Measurements from ENCODE around the gene CFAP161.

Gene CFAP161, protein sequence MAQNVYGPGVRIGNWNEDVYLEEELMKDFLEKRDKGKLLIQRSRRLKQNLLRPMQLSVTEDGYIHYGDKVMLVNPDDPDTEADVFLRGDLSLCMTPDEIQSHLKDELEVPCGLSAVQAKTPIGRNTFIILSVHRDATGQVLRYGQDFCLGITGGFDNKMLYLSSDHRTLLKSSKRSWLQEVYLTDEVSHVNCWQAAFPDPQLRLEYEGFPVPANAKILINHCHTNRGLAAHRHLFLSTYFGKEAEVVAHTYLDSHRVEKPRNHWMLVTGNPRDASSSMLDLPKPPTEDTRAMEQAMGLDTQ
- total RNA-seq = 0.19 to 0.80 (median 0.49) reads per million in 4 experiments

DNA sequence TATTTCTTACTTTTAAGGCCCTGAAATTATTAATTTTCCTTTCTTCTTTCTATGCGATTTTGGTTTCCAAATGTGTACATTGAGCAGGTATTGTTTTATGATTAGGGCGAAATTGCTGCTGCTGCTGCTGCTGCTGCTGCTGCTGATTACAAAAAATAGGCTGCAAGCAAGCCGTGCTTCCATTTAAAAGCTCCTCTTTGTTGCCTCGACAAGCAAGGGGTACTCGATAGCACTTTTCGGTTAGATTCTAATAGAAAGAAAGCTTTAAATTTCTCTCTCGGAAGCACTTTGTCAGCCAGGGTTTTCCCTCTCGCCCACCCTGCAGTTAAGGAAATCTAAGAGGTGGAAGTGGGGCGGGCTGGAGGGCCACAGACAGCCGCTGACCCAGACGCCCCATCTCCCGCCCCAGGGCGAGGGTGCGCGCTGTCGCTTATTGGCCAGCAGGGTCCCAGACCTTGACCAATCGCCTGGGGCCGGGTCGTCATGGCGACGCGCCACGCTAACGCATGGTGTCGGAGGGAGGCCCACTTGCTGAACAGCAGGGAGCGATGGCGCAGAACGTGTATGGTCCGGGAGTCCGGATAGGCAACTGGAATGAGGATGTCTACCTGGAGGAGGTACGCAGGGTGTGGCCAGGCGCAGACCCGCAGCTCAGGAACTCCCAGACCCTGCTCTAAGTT, at the start of gene CFAP161:
TSS of gene CFAP161 (plus strand) at position 489 of the 680 bp plus-strand sequence. CDS start at position 549, 60 bp downstream.
- no peak for DNase-seq

DNA sequence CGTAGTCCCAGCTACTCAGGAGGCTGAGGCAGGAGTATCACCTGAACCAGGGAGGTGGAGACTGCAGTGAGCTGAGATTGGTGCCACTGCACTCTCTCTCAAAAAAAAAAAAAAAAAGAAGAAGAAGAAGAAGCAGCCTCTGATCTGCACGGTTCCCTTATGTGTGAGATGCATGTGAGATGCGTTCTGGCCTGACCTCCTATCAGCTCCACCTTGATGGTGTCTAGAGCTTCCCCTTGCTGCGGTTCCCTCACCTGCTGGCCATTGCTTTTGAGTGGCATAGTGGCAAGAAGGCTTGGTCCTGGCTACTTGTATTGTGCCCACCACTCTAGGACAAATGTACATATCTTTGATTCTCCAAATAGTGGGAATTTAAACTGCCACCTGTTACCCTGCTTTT, 49.4 kb upstream of the CFAP161 start:
- DNase-seq = no peak

DNA sequence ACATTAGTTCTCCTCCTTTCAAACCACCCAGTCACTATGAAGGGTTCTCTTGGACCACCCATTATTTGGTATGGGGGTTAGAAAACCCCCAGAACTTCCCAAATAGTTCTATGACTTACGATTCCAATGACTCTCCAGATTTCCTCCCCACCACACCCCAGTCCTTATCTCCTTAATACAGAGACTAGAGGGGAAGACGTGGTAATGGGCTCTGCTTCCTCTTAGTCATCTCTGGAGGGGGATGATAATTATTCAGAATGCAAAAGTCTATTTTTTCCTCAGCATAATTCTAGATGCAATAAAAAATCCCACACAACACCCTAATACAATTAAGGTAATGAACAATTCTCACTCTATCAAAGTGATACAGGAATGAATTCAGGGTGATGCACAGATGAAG, 48.9 kb upstream of the CFAP161 start:
- no peak for DNase-seq

DNA sequence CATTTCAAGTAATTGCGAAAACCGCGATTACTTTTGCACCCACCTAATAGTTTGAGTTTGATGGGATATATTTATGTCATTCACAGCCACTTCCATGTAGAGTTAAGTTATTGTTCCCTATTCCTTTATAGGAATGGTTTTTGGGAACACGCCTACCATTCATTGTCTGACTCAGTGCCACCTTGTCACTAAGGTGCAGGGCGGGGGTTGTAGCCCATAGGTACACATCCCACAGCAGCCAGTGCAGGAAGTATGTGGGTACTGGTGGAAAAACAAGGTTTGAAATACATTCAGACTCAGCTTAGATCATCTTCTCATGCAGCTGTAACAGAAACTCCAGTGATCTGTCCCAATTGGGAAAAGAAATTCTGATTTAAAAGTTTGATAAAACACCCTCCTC, 48.2 kb upstream of the CFAP161 start:
- DNase-seq = no peak

DNA sequence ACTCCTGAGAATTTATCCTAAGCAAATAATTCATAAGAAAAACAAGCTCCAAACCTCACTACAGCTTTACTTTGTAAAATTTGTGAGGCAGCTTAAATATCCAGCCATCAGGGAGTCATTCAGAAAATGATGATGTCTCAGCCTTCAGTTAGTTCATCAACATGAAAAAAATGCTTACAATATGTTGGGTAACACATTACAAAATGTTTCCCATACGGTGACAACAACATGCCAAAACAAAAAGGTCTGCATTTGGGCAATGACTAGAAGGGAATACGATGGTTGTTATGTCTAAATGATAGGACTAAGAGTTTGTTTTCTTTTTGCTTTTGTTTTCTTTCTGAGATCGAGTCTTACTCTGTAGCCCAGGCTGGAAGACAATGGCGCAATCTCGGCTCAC, 47.0 kb upstream of the CFAP161 start:
- DNase-seq = no peak

DNA sequence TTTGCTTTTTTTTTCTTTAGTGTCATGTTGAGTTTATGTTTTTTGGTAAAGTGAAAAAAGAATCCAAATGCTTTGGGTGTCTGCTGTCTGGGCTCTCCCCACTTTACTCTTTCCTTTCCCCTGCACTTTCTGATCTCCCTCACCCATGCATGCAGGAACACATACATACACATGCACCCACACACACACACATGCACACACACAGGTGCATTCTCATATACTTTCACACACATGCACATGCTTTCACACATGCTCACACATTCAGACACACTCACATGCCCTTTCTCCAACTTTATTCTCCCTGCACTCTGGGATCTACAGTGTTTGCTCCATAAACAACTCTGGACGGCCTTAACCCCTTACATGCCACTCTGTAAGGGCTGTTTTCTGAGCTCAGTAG, 46.4 kb upstream of the CFAP161 start:
- DNase-seq = no peak

DNA sequence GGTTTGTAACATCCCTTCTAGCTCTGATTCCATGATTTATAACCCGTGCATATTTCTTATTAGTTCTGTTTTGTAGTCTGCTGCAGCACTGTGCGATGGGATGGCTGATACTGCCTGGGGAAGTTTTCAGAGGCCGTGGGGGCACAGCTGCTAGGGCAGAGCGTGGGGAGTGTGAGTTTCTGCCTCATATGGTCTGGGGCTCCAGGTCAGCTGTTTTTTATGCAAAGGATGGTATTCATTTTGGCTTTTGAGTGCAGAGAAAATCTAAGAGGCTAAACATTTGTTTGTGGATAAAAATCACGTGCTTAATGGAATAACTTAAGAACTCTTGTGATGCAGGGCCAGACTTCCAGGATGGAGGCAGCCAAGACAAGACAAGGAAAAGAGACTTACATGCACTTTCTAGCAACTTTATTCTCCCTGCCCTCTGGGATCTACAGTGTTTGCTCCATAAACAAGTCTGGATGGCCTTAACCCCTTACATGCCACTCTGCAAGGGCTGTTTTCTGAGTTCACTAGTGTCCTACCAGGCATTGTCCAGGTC, 45.5 kb upstream of the CFAP161 start:
- no peak for DNase-seq

DNA sequence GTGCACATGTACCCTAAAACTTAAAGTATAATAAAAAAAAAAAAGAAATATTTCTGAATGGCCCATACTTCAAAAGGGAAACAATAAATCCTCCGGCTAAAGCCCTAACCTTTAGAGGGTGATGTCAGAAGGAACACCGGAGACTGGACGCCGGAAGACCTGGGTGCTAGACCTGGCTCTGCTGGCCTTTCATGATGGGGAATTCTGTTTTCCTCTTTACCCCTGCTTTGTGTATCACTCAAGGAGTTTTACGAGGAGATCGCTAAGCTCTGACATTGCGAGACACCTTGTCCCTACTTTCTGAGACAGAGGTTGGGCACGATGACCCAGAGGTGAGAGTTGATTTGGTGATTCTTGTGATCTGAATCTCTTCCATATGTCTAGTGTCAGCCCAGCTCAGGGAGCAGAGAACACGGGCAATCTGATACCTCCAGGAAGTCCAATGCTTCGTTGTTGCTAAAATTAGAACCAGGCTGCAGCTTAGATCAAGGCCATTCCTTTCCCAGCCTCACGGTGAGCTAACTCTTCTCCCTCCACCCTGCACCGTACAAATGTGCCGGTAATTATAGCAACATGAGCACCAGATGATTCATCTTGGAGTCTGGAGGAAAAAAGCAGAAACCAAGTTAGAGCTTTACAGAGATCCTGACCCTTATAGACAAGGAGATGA, 42.0 kb upstream of the CFAP161 start:
- DNase-seq = no peak

DNA sequence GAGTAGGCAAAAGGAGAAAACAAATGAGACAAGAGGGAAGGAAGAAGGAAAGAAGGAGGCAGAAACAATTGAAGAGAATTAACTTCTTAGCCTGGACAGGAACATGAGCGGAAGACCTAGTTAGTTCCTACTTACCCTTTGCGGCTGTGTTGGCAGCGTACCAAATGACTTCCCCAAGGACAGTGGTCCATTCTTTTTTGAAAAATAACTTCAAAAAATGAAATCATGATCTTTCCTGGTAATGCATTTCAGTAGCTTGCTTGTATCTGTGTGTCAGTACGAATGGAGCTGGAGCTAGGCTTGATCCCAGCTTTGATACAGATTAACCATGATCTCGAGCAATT, 41.5 kb upstream of the CFAP161 start:
- DNase-seq = no peak

DNA sequence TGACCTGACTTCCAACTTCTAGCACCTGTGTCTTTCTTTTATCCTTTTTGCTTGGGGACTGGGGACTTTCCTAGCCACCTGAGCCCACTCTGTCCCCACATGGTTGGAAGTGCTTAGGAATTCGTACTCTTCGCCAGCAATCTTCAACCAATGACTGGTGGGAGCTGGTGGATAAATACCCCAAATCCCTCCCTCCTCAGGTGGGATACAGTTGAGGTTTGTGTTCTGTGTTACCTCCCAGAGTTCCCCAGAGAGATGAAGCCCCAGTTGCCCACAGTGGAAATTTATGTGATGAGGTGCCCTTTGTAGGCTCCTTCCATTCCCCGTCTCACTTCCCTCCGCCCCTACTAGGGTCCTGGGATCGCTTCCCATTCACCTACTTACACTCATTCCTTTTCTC, 40.1 kb upstream of the CFAP161 start:
- no peak for DNase-seq

DNA sequence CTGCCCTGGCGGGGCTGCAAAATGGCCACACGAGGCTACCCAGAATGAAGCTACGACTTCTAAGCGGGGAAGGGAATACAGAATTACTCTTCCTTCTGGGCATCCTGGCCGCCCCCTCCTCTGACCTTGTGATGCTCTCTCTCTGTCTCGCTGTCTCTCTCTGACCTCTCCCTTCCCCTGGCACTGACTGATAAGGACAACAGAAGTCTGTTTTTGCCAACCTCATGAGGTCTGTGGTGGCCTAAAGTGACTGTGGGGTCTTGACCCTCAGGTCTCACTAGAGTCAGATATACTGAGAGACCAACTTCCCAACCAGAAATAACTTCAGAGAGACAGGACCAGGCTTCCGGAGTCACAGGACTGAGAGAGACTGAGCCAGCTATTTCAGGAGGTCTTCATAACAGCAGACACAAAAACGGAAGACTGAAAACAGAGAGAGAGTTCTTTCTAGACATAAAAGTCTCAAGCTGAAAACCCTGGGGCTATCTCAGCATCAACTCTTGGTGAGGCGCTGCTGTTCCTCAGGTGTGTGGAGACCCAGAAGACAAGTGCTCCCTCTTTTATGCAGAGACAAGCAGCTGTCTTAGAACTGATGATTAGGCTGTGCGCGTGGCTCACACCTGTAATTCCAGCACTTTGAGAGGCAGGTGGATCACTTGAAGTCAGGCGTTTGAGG, 38.2 kb upstream of the CFAP161 start:
- no peak for DNase-seq

DNA sequence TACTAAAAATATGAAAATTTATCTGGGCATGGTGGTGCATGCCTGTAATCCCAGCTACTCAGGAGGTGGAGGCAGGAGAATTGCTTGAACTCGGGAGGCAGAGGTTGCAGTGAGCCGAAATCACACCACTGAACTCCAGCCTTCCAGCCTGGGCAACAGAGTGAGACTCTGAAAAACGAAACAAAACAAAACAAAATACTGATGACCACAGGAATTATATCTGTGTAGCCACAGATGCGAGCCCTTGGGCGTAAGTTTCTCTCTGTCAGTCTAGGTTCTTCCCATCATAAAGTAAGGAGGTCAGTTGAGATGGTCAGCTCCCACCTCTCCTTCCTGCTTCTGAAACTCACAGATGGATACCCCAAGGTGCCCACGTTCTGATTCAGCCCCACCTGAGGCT, 37.7 kb upstream of the CFAP161 start:
- DNase-seq = no peak

DNA sequence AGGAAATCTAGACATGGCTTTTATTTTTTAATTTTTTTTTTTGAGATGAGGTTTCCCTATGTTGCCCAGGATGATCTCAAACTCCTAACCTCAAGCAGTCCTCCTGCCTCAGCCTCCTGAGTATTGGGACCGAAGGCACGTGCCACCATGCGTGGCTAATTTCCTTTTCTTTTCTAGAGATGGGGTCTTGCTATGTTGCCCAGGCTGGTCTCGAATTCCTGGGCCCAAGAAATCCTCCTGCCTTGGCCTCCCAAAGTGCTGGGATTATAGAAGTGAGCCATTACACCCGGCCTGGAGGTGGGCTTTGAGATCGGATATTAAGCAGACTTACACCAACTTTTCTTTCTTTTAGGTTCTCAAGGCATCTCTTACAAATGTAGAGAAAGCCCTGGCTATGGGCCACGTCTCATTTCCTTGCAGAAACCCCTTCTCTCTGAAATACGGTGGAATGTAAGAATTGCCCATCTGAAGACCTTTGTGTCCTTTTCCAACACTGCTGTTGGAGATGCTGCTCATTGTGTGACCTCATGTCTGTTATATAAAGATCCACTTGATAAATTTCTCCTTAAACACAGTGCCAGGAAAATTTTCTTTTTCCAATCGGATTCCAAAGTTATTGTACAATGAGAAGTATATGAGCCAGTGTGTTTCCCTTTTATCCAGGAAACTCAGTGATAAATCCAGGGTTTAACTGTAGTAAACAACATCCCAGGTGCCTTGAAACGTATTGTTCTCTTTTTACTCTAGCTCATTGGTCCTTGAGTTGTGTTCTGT, 36.8 kb upstream of the CFAP161 start:
- DNase-seq = no peak

DNA sequence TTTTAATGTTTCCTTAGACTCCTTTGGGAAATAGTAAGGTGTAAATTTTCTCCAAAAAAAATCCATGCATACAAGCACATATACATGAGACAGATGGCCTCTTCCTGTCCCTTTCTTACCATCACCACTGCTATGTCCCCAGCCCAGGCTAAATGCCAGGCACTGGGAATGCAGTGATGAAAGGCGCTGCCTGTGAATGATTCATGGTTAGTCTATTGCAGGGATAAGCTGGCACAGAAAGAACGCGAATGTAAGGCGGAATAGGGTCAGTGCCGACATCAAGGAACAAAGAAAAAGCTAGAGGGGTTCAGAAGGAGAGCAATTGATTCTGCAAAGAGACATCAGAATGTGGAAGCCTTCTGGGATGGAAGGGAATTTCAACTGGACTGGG, 36.2 kb upstream of the CFAP161 start:
- DNase-seq = no peak

DNA sequence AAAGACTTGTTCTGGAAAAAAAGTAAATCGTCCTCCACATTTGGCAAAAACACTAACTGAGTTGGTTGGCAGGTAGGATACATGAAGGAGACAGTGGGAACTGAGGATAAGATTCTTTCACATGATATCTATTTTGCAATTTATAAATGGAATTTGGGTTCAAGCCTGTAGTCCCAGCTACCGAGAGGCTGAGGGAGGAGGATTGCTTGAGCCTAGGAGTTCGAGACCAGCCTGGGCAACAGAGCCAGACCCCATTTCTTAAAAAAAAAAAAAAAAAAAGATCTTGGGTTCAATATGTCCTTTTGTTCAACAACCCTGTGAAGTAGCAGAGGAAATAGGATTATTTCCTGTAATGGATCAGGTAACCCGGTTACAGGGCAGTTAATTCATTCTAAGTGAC, 35.7 kb upstream of the CFAP161 start:
- no peak for DNase-seq

DNA sequence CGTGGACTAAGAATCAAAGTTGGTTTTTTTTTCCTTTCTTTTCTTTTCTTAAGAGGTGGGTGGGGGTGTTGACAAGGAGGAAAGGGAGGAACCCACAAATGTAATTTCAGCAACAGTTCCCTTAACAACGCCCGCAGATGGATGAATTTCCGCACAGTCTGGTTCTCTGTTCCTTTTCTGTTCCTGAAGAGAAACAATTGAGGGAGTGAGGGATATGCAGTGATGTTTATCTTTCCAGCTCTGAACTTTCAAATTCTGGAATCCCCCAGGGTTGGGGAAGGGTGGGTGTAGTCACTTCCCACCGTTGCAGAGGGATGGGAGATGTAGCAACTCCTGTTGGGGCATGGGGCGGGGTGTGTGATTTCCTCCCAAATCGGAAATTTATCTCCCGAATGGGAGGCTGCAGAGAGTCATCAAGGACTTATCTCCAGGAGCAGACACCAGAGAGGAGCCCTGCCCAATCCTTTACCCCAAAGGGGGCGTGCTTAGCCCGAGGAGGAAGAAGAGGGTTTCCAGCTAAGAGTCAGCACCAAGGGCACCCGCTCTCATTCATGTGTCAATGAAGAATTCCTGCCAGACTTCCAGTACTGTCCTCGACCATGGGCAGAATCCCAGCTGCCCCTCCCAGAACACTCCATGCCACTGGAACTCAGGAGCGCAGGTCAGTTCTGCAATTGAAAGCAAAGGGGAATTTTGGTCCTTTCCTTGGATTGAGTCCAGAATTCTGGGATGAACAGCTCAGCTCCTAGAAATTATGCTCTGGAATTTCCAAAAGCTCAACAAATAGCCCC, 35.0 kb upstream of the CFAP161 start:
- DNase-seq = no peak

DNA sequence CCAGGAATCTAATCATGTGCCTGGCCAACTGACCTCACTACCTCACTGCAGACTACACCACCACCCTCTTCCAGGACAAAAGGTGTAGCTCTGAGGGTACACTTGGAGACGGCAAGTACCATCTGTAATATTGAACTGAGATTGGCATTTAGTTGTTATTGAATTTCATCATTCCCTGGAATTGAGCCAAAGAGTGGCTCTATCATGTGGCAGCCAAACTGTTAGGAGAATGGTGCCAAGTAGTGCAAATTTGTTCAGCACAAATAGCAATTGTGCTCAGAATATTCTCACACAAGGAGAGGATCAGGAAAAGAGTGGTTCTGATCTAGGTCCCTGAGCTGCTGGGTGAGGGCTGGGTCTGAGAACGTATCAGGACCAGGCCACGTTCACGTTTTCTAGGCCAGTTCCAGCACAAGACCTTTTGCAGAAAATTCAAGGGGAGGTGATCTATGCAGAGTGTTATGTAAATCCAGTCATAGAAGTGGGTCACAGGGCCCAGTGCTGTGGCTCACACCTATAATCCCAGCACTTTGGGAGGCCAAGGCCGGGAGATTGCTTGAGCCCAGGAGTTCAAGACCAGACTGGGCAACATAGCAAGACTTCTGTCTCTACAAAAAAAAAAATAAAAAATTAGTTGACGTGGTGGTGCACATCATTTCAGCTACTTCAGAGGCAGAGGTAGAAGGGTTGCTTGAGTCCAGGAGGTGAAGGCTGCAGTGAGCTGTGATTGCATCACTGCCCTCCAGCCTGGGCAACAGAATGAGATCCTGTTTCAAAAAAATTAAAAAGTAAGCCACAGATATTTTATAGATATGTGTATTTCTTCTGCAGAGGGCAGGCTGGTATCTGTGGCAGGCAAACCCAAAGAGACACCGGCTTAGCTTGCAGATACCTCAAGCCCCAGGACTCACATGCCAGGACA, 31.9 kb upstream of the CFAP161 start:
- no peak for DNase-seq

DNA sequence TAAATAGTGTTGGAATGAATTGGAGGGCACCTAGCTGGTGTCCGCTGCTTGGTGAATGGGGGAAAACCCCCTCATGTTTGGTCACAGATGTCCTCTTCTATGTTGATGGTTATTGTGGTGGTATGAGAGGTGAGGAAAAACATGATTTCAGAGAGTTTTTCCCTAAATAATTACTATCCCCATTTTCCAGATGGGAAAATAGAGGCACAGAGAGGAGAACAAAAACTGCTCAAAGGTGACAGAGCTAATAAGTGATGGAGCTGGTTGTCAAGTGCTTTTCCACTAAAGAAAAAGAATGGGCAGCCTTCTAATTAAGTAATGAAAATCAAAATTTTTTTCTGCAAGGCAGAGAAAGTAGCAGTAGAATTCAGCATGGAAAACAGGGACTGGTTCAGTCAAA, 30.2 kb upstream of the CFAP161 start:
- DNase-seq = no peak

DNA sequence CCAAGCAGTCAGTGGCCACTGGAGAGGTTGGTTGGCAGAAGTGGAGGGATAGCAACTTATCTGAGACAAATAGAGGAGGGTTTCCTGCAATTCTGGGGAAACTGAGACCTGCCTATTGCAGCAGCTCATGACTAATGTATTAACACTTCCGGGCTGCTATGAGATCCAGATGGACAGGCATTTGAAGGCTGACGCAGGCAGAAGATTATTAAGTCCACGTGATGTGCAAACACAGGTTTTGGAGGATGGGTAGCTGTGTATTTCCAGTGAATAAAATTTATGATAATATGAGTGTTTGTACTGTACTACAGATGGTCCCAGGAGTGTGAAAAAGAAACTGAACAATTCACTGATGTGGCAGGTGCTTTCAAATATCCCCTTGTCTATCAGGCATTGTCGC, 28.5 kb upstream of the CFAP161 start:
- no peak for DNase-seq

DNA sequence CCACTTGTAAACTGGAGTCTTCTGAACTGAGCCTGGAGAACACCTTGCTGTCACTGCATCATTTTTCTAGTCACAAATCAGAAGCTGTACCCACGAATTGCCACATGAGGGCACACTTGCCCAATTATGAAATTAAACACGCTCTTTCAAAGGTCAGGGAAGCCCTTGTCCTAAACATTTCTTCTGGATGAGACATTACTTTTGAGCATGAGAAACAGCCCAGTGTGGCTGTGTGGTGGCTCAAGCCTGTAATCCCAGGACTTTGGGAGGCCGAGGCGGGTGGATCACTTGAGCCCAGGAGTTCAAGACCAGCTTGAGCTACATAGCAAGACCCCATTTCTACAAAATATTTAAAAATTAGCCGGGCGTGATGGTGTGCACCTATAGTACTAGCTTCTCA, 27.5 kb upstream of the CFAP161 start:
- DNase-seq = no peak

DNA sequence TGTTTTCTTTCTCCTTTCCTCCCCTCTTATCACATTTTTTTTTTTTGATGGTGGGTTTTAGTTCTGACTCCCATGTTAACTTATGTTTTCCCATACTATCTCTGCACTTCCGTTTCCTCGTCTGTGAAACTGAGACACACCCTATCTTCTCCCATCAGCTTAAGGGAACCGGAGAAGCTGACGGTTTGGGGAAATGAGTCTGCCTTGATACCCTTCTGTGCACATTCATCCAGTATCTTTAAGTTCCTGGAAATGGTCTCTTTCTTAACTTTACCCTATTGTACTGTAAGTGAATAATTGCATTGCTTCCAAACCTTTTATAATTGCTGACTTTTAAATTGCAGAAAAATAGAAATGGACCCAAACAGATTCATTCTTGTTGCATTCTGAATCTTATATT, 26.2 kb upstream of the CFAP161 start:
- DNase-seq = no peak

Data from effector CD8-positive, alpha-beta T cell (primary cell).